ENCODE data around the gene SLC12A6.

DNA sequence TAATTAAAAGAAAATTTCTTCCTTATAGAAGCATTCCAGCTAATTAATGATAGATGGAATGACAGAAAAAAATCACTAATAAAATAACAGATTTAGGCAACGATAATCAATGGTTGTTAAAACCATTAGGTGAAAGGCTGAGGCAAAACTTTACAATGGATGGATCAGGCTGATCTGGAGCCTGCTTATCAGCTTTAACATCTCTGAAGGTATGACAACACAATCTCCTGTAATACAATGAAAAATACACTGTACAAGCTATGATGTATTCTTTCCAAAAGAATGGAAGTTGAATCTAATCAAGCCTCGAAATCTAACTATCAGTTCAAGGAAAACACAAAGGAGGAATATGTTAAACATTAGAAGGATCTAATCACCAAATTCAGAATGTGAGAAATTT lies 73.5 kb downstream of the SLC12A6 start:
- TF ChIP-seq, protein P1, sequence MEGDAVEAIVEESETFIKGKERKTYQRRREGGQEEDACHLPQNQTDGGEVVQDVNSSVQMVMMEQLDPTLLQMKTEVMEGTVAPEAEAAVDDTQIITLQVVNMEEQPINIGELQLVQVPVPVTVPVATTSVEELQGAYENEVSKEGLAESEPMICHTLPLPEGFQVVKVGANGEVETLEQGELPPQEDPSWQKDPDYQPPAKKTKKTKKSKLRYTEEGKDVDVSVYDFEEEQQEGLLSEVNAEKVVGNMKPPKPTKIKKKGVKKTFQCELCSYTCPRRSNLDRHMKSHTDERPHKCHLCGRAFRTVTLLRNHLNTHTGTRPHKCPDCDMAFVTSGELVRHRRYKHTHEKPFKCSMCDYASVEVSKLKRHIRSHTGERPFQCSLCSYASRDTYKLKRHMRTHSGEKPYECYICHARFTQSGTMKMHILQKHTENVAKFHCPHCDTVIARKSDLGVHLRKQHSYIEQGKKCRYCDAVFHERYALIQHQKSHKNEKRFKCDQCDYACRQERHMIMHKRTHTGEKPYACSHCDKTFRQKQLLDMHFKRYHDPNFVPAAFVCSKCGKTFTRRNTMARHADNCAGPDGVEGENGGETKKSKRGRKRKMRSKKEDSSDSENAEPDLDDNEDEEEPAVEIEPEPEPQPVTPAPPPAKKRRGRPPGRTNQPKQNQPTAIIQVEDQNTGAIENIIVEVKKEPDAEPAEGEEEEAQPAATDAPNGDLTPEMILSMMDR (IDR thresholded peaks at IDR 0.05): no peak
- no peak for TF ChIP-seq ZFX (IDR thresholded peaks at IDR 0.05; ENCODE audit: borderline replicate concordance)
